ENCODE data around the gene HSD17B2. TPM values are rescaled to one million over a fixed set of nuclear protein-coding genes. Genes with fewer than 3 reads are reported as not detected.

Gene HSD17B2
- total RNA-seq, 1 experiment from 2014 or later = 0.55 TPM

DNA sequence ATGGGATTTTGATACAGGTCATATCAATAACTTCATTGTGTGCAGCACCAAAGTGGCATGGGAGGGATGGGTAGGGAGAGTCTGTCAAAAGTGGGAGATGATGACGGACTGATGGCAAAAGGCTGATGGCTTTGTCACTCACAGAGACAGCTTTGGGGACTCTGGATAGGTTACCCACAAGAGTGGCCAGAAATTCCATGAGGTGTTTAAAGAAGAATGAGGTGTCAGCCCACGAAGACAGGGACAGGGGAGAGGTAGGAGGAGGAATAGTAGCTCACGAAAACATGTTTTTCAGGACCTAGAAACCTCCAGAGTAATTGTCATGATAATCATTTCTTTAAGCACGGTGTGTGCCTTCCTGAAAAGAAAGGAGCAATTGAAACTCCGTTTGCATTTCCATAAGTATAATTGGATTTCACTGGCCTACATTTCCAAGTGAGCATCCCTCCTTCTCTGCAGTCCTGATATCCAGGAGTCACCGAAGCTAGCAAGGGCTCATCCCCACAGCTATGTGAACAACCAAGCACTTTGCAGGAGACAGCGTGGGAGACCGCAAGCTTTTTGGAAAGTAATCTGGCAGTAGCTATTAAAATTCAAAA is 60.0 kb downstream of the HSD17B2 start:
- Mint-ChIP-seq H3K4me3 (peak overlapping the region; percentile 39), H3K4me1 (peaks cover 33% of the 10 kb centered on the region), H3K36me3 (no peaks in the 10 kb centered on the region; the same call in 1 of the 2 replicates), H3K9me3 (peaks cover 12% of the 10 kb centered on the region), H3K27me3 (ENCODE audit: low read depth) (no peaks in the 10 kb centered on the region), H3K27ac (peak overlapping the region; percentile 90)
- ChIA-PET CTCF (interaction anchor here (0.9 to 1.3 kb wide), 3 partner anchors 98 to 215 kb away, joined by 3 to 7 read pairs (median 4); no protein-coding TSS in a partner anchor), POLR2A (interaction anchor here (0.9 to 1.1 kb wide), 2 partner anchors 37 to 44 kb away, joined by 3 to 4 read pairs; no protein-coding TSS in a partner anchor)
- peak; percentile 87 for ATAC-seq
- no peak for DNase-seq (ENCODE audit: low spot score)
- no peak for TF ChIP-seq ESRRA (CRISPR knock-in tag; IDR thresholded peaks at IDR 0.05; ENCODE audit: borderline replicate concordance)
- TF ChIP-seq, protein P1, sequence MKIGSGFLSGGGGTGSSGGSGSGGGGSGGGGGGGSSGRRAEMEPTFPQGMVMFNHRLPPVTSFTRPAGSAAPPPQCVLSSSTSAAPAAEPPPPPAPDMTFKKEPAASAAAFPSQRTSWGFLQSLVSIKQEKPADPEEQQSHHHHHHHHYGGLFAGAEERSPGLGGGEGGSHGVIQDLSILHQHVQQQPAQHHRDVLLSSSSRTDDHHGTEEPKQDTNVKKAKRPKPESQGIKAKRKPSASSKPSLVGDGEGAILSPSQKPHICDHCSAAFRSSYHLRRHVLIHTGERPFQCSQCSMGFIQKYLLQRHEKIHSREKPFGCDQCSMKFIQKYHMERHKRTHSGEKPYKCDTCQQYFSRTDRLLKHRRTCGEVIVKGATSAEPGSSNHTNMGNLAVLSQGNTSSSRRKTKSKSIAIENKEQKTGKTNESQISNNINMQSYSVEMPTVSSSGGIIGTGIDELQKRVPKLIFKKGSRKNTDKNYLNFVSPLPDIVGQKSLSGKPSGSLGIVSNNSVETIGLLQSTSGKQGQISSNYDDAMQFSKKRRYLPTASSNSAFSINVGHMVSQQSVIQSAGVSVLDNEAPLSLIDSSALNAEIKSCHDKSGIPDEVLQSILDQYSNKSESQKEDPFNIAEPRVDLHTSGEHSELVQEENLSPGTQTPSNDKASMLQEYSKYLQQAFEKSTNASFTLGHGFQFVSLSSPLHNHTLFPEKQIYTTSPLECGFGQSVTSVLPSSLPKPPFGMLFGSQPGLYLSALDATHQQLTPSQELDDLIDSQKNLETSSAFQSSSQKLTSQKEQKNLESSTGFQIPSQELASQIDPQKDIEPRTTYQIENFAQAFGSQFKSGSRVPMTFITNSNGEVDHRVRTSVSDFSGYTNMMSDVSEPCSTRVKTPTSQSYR (CRISPR knock-in tag; IDR thresholded peaks at IDR 0.05) = no peak
- no peak for TF ChIP-seq SOX15 (CRISPR knock-in tag; IDR thresholded peaks at IDR 0.05)
- TF ChIP-seq, protein P2, sequence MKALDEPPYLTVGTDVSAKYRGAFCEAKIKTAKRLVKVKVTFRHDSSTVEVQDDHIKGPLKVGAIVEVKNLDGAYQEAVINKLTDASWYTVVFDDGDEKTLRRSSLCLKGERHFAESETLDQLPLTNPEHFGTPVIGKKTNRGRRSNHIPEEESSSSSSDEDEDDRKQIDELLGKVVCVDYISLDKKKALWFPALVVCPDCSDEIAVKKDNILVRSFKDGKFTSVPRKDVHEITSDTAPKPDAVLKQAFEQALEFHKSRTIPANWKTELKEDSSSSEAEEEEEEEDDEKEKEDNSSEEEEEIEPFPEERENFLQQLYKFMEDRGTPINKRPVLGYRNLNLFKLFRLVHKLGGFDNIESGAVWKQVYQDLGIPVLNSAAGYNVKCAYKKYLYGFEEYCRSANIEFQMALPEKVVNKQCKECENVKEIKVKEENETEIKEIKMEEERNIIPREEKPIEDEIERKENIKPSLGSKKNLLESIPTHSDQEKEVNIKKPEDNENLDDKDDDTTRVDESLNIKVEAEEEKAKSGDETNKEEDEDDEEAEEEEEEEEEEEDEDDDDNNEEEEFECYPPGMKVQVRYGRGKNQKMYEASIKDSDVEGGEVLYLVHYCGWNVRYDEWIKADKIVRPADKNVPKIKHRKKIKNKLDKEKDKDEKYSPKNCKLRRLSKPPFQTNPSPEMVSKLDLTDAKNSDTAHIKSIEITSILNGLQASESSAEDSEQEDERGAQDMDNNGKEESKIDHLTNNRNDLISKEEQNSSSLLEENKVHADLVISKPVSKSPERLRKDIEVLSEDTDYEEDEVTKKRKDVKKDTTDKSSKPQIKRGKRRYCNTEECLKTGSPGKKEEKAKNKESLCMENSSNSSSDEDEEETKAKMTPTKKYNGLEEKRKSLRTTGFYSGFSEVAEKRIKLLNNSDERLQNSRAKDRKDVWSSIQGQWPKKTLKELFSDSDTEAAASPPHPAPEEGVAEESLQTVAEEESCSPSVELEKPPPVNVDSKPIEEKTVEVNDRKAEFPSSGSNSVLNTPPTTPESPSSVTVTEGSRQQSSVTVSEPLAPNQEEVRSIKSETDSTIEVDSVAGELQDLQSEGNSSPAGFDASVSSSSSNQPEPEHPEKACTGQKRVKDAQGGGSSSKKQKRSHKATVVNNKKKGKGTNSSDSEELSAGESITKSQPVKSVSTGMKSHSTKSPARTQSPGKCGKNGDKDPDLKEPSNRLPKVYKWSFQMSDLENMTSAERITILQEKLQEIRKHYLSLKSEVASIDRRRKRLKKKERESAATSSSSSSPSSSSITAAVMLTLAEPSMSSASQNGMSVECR (CRISPR knock-in tag; IDR thresholded peaks at IDR 0.05; ENCODE audit: borderline replicate concordance) = no peak
- no peak for TF ChIP-seq GTF2I (CRISPR knock-in tag; conservative IDR thresholded peaks at IDR 0.05)

DNA sequence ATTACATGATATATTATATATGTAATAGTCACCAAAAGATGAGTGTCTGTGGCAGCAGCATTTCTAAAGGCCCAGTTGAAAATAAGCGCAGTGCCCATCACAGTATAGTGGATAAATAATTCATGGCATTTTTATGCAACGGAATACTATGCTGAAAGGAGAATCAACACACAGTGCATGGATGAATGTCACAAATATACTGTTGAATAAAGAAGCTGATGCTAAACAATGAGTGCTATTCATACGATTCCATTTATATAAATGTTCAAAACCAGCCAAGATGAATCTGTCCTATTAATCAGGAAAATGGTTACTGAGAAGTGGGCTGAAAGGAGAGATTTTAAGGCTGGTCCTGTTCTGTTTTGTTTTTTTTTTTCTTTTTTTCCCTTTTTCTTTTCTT is 61.6 kb downstream of the HSD17B2 start:
- Mint-ChIP-seq H3K9me3 (peaks cover 19% of the 10 kb centered on the region), H3K27ac (no peak overlapping the region), H3K36me3 (no peaks in the 10 kb centered on the region; the same call in 1 of the 2 replicates), H3K27me3 (ENCODE audit: low read depth) (no peaks in the 10 kb centered on the region), H3K4me3 (no peak overlapping the region), H3K4me1 (peaks cover 25% of the 10 kb centered on the region)
- DNase-seq (ENCODE audit: low spot score) = no peak
- no peak for TF ChIP-seq SOX15 (CRISPR knock-in tag; IDR thresholded peaks at IDR 0.05)
- TF ChIP-seq, protein P3, sequence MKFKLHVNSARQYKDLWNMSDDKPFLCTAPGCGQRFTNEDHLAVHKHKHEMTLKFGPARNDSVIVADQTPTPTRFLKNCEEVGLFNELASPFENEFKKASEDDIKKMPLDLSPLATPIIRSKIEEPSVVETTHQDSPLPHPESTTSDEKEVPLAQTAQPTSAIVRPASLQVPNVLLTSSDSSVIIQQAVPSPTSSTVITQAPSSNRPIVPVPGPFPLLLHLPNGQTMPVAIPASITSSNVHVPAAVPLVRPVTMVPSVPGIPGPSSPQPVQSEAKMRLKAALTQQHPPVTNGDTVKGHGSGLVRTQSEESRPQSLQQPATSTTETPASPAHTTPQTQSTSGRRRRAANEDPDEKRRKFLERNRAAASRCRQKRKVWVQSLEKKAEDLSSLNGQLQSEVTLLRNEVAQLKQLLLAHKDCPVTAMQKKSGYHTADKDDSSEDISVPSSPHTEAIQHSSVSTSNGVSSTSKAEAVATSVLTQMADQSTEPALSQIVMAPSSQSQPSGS (CRISPR knock-in tag; IDR thresholded peaks at IDR 0.05; ENCODE audit: borderline replicate concordance, low read depth) = no peak
- TF ChIP-seq FOXJ3 (CRISPR knock-in tag; IDR thresholded peaks at IDR 0.05; ENCODE audit: borderline replicate concordance) = no peak
- no peak for TF ChIP-seq SP1 (CRISPR knock-in tag; conservative IDR thresholded peaks at IDR 0.05)
- no peak for ATAC-seq
- POLR2A ChIA-PET = no interaction called here
- CTCF ChIA-PET = interaction anchor here (0.7 kb wide), 1 partner anchor 134 kb away, joined by 3 read pairs; no protein-coding TSS in a partner anchor

DNA sequence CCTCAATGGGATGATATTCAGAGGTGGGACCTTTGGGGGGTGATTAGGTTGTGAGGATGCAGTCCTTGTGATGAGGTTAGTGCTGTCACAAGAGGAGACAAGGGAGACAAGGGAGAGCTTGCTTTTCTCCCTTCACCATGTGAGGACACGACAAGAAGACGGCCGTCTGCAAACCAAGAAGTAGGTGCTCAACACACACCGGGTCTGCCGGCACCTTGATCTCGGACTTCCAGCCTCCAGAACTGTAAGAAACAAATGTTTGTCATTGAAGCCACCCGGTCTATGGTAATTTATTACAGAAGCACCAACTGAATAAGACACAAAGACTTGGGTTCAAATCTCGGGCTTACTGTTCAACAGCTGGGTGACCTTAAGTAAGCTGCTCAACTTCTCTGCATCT is 70.1 kb downstream of the HSD17B2 start:
- Mint-ChIP-seq H3K4me1 (peaks cover 2% of the 10 kb centered on the region), H3K4me3 (no peak overlapping the region), H3K27me3 (ENCODE audit: low read depth) (no peaks in the 10 kb centered on the region), H3K36me3 (no peaks in the 10 kb centered on the region), H3K27ac (no peak overlapping the region), H3K9me3 (peaks cover 7% of the 10 kb centered on the region)
- CTCF ChIA-PET = no interaction called here
- DNase-seq (ENCODE audit: low spot score) (no peak), ATAC-seq (no peak)
- POLR2A ChIA-PET = no interaction called here
- TF ChIP-seq, protein P4, sequence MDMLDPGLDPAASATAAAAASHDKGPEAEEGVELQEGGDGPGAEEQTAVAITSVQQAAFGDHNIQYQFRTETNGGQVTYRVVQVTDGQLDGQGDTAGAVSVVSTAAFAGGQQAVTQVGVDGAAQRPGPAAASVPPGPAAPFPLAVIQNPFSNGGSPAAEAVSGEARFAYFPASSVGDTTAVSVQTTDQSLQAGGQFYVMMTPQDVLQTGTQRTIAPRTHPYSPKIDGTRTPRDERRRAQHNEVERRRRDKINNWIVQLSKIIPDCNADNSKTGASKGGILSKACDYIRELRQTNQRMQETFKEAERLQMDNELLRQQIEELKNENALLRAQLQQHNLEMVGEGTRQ (CRISPR knock-in tag; IDR thresholded peaks at IDR 0.05) = no peak
- no peak for TF ChIP-seq TEAD4 (CRISPR knock-in tag; IDR thresholded peaks at IDR 0.05)
- no peak for TF ChIP-seq ZNF317 (CRISPR knock-in tag; IDR thresholded peaks at IDR 0.05; ENCODE audit: borderline replicate concordance, low read depth)
- TF ChIP-seq, protein P5, sequence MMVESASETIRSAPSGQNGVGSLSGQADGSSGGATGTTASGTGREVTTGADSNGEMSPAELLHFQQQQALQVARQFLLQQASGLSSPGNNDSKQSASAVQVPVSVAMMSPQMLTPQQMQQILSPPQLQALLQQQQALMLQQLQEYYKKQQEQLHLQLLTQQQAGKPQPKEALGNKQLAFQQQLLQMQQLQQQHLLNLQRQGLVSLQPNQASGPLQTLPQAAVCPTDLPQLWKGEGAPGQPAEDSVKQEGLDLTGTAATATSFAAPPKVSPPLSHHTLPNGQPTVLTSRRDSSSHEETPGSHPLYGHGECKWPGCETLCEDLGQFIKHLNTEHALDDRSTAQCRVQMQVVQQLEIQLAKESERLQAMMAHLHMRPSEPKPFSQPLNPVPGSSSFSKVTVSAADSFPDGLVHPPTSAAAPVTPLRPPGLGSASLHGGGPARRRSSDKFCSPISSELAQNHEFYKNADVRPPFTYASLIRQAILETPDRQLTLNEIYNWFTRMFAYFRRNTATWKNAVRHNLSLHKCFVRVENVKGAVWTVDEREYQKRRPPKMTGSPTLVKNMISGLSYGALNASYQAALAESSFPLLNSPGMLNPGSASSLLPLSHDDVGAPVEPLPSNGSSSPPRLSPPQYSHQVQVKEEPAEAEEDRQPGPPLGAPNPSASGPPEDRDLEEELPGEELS (CRISPR knock-in tag; IDR thresholded peaks at IDR 0.05) = no peak
- TF ChIP-seq ZBTB21 (CRISPR knock-in tag; IDR thresholded peaks at IDR 0.05; ENCODE audit: borderline replicate concordance) = no peak
- TF ChIP-seq, protein P6, sequence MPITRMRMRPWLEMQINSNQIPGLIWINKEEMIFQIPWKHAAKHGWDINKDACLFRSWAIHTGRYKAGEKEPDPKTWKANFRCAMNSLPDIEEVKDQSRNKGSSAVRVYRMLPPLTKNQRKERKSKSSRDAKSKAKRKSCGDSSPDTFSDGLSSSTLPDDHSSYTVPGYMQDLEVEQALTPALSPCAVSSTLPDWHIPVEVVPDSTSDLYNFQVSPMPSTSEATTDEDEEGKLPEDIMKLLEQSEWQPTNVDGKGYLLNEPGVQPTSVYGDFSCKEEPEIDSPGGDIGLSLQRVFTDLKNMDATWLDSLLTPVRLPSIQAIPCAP (CRISPR knock-in tag; IDR thresholded peaks at IDR 0.05) = no peak
- TF ChIP-seq ZNF121 (CRISPR knock-in tag; IDR thresholded peaks at IDR 0.05) = no peak

Measured in WTC11 (cell line).